Heart right ventricle (tissue), 16 donors: Measurements from ENCODE around the gene LDLRAD4. TPM values are rescaled to one million over a fixed set of nuclear protein-coding genes. Genes with fewer than 3 reads are reported as not detected.

Experiments
- ATAC-seq, 8 donors: fragments of 200-7000 bp; cut with Tn5 transposase; one replicate each; pipeline ENCODE4 v1.9.1; 2020; ENCODE audit warnings: mild to moderate bottlenecking in 8 of 8, moderate library complexity in 8 of 8, moderate number of reproducible peaks in 1 of 8
- DNase-seq, 2 donors: peaks; one replicate each; pipeline ENCODE4 v3.0.0-alpha.2; 2020
- H3K27ac ChIP-seq, 10 donors: fragments of 200-600 bp; sonication (generic) in 2 of 10; one replicate each; pipeline versions ENCODE4 v1.5.0 to v1.8.0; 2020 to 2022; ENCODE audit warnings: mild to moderate bottlenecking in 3 of 10
- H3K27me3 ChIP-seq, 7 donors: fragments of 200-600 bp; one replicate each; pipeline ENCODE4 v1.8.0; 2021 to 2022; ENCODE audit warnings: mild to moderate bottlenecking in 2 of 7
- H3K36me3 ChIP-seq, 9 donors: fragments of 200-600 bp; sonication (generic) in 1 of 9; one replicate each; pipeline versions ENCODE4 v1.5.0 to v1.8.0; 2020 to 2022; ENCODE audit warnings: mild to moderate bottlenecking in 2 of 9
- H3K4me1 ChIP-seq, 9 donors: fragments of 200-600 bp; sonication (generic) in 1 of 9; one replicate each; pipeline versions ENCODE4 v1.5.0 to v1.8.0; 2020 to 2022; ENCODE audit warnings: mild to moderate bottlenecking in 4 of 9
- H3K4me3 ChIP-seq, 10 donors: fragments of 200-600 bp; sonication (generic) in 2 of 10; one replicate each; pipeline versions ENCODE4 v1.5.0 to v1.8.0; 2020 to 2022; ENCODE audit warnings: mild to moderate bottlenecking in 7 of 10, moderate library complexity in 2 of 10
- H3K9me3 ChIP-seq, 11 donors: fragments of 200-600 bp in 10 of 11; sonication (generic) in 2 of 11; one replicate each; pipeline versions ENCODE4 v1.5.0 to v1.8.0; 2013 to 2022; ENCODE audit warnings: mild to moderate bottlenecking in 2 of 11, control low read depth in 1 of 11, moderate library complexity in 1 of 11
- CTCF ChIP-seq, 9 donors: fragments of 200-600 bp; sonication (generic) in 2 of 9; IDR thresholded peaks; one replicate each; pipeline versions ENCODE4 v1.5.0 to v1.8.0; 2021 to 2022; ENCODE audit warnings: antibody characterized with exemption in 9 of 9, mild to moderate bottlenecking in 5 of 9, moderate library complexity in 1 of 9
- WGBS, 2 donors: extraction: QIAGEN DNeasy Blood & Tissue Kit; methylation state at CpG; one replicate each; pipeline ENCODE4 v1.1.7; 2013; ENCODE audit warnings: inconsistent platforms in 1 of 2; 5-methylcytosine and 5-hydroxymethylcytosine counted together
- intact Hi-C, 10 donors: fragments of 100-400 bp; cut with DNase I; formaldehyde crosslinking; loops; one replicate each; pipeline versions ENCODE4 v1.11.1 to v1.14.2; 2022
- polyA plus RNA-seq, 2 donors: library from polyadenylated mRNA; stranded (reverse); fragments of 200-250 nt; gene quantifications; one replicate each; pipeline ENCODE4 v1.2.3, GENCODE V29; 2013
- total RNA-seq, 10 donors: library from RNA; stranded (reverse); fragmentation: NEBNext Ultra II Directional in 3 of 10; extraction: Animal tissue kit (Norgen Biotek cat#: 25700) in 3 of 10; gene quantifications; one replicate each; pipeline versions ENCODE4 v1.2.1 to v1.2.4, GENCODE V29; 2021 to 2023
- donor health status: Arrhythmogenic right ventricular cardiomyopathy.
- donor health status: ischemic (EF 13 %, LVEDD 7.1; RV severe dilation, severe dysfunction).
- donor health status: healthy with polysubstance abuse.
- donor health status: DM: no; HTN: yes; CAD: no.
- donor health status: DM: no; HTN: no; CAD: no.
- donor health status: ischemic (EF 25% LVEDD 6.9; RV normal size, moderate dysfunction).
- donor health status: ischemic (EF 25% LVEDD 5.7; RV mildly dilated, moderate dysfunction).
- donor health status: healthy.
- donor health status: DM: yes; HTN: yes; CAD: no.
- donor health status: Ischemic cardiomyopathy.
- donor health status: ischemic (EF 35%, LVEDD 5.7; RV mildly dilated, moderate dysfunction).
- donor health status: nonischemic (EF 11% LVEDD 7.7; RV severe dilation, severe dysfunction).
- donor health status: DM: yes; HTN: yes; CAD: no.
- donor health status: PGD.
- donor health status: ischemic (EF 29% LVEDD 5.4; RV normal size, mild dysfunction).
- donor health status: nonischemic (EF 23%, LVEDD 6.1; RV moderate dilation, normal function).

The LDLRAD4 gene
- total and polyA plus RNA-seq, 12 donors = 5.4 to 74.6 (median 34.6) TPM

- 89 to 90% methylated on average over 2 of the region's 2 CpGs for WGBS, 2 donors
- H3K36me3 ChIP-seq = peaks cover 0 to 8% (median 0%) of the 10 kb centered on the region in 9 donors
- intact Hi-C loops = no loop called here
- no peaks in the 10 kb centered on the region for H3K27me3 ChIP-seq
- peaks cover 7 to 52% (median 43%) of the 10 kb centered on the region in 9 donors for H3K4me1 ChIP-seq
- no peak for DNase-seq
- ATAC-seq = no peak
- peaks cover 0 to 12% (median 6%) of the 10 kb centered on the region in 11 donors for H3K9me3 ChIP-seq
- no peak overlapping the region for H3K27ac ChIP-seq
- H3K4me3 ChIP-seq = no peak overlapping the region
- TF ChIP-seq CTCF (IDR thresholded peaks at IDR 0.05) = no peak
Observed at GRCh38 chr18:13414102-13414501, 195.5 kb downstream of the LDLRAD4 start.

- intact Hi-C loops = no loop called here
- Histone ChIP-seq H3K4me1 (peaks cover 7 to 56% (median 43%) of the 10 kb centered on the region in 9 donors), H3K27me3 (no peaks in the 10 kb centered on the region), H3K4me3 (no peak overlapping the region), H3K36me3 (peaks cover 0 to 8% (median 0%) of the 10 kb centered on the region in 9 donors), H3K9me3 (peaks cover 0 to 12% (median 6%) of the 10 kb centered on the region in 11 donors), H3K27ac (peak overlapping the region in 1 of 10 donors; percentile 8)
- ATAC-seq = no peak
- no peak for TF ChIP-seq CTCF (IDR thresholded peaks at IDR 0.05)
- DNase-seq = no peak
- WGBS, 2 donors = 71% methylated on average over 4 of the region's 4 CpGs
Observed at GRCh38 chr18:13414521-13414920, 196.0 kb downstream of the LDLRAD4 start.

GRCh38 chr18:13415736-13416135 is 197.2 kb downstream of the LDLRAD4 start:
- peaks cover 0 to 8% (median 0%) of the 10 kb centered on the region in 9 donors for H3K36me3 ChIP-seq
- intact Hi-C loops = no loop called here
- no peak for TF ChIP-seq CTCF (IDR thresholded peaks at IDR 0.05)
- no peak for DNase-seq
- no peak overlapping the region for H3K4me3 ChIP-seq
- 87 to 90% methylated on average over 12 of the region's 12 CpGs for WGBS, 2 donors
- H3K27me3 ChIP-seq = no peaks in the 10 kb centered on the region
- peaks cover 7 to 62% (median 50%) of the 10 kb centered on the region in 9 donors for H3K4me1 ChIP-seq
- peak in 5 of 8 donors; percentile 7 to 49 (median 14) for ATAC-seq
- H3K9me3 ChIP-seq = peaks cover 0 to 12% (median 6%) of the 10 kb centered on the region in 11 donors
- peak overlapping the region in 4 of 10 donors; percentile 9 to 47 (median 22) for H3K27ac ChIP-seq

DNA sequence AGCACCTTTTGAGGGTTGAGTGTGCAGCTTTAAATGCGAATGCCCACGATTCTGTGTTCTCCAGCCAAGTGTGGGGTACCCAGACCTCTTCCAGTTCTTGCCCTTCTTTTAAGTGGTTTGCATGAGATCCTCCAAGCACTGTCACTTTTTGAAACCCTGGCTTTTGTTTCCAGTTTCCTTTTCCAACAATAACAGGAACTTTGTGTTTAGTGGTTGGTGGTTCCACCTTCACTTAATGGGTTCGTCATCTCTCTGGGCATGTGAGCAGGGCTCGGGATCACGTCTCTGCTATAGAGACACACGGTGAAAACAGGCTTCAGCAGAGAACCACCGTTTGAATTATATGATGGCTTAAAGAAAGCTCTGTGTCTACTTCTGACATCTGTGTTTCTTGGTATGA is 197.6 kb downstream of the LDLRAD4 start:
- Histone ChIP-seq H3K36me3 (peaks cover 0 to 8% (median 0%) of the 10 kb centered on the region in 9 donors), H3K27ac (peak overlapping the region in 6 of 10 donors; percentile 2 to 47 (median 22)), H3K4me1 (peaks cover 7 to 67% (median 54%) of the 10 kb centered on the region in 9 donors), H3K27me3 (no peaks in the 10 kb centered on the region), H3K9me3 (peaks cover 0 to 12% (median 6%) of the 10 kb centered on the region in 11 donors), H3K4me3 (no peak overlapping the region)
- WGBS, 2 donors = 42 to 44% methylated on average over 7 of the region's 7 CpGs
- intact Hi-C loops = no loop called here
- no peak for DNase-seq
- no peak for TF ChIP-seq CTCF (IDR thresholded peaks at IDR 0.05)
- ATAC-seq = peak in 6 of 8 donors; percentile 41 to 64 (median 48)
